IMR-90 (cell line): ENCODE measurements around the gene SLC5A10. TPM values are rescaled to one million over a fixed set of nuclear protein-coding genes. Genes with fewer than 3 reads are reported as not detected.

ENCODE experiments used
- ATAC-seq: fragments of 200-7000 bp; cut with Tn5 transposase; 2 replicates; pipeline ENCODE4 v1.9.1; 2020; ENCODE audit warnings: low read depth, mild to moderate bottlenecking, moderate library complexity
- BruUV-seq: library from RNA; stranded (reverse); fragments of 400-500 nt; replicated peaks from 2 replicates; lab custom pipeline; 2021; lab: Mats Ljungman, UMichigan
- CTCF ChIA-PET: fragments of 300-600 bp; formaldehyde crosslinking; extraction: SDS; loops from one replicate; lab custom pipeline; 2021; ENCODE audit warnings: antibody characterized with exemption; lab: Yijun Ruan, JAX
- POLR2A ChIA-PET: fragments of 300-600 bp; sonication (Branson Sonifier 250); formaldehyde crosslinking; loops from one replicate; lab custom pipeline; 2022; ENCODE audit warnings: antibody characterized with exemption; ENCODE audit not compliant: unreplicated experiment; lab: Charles Lee
- DNase-seq: peaks from one replicate; pipeline ENCODE4 v3.0.0; 2013
- H2AFZ ChIP-seq: replicated peaks from 2 replicates; pipeline ENCODE3; 2013; ENCODE audit warnings: low read length, mild to moderate bottlenecking; ENCODE audit not compliant: poor library complexity
- H2AK5ac ChIP-seq: 2 replicates; pipeline ENCODE4 v1.6.1; 2013; ENCODE audit warnings: low read depth, low read length, inconsistent platforms
- H2AK9ac ChIP-seq: replicated peaks from 2 replicates; pipeline ENCODE3; 2013; ENCODE audit warnings: mild to moderate bottlenecking, low read depth, low read length, moderate library complexity; ENCODE audit not compliant: poor library complexity
- H2BK120ac ChIP-seq: 2 replicates; pipeline ENCODE4 v1.6.1; 2013; ENCODE audit warnings: low read depth, low read length, inconsistent platforms
- H2BK15ac ChIP-seq: 3 replicates; pipeline ENCODE4 v1.6.1; 2013; ENCODE audit warnings: low read depth, low read length, inconsistent platforms
- H2BK20ac ChIP-seq: 2 replicates; pipeline ENCODE4 v1.6.1; 2013; ENCODE audit warnings: low read depth, mild to moderate bottlenecking, inconsistent platforms, low read length, moderate library complexity
- H2BK5ac ChIP-seq: 2 replicates; pipeline ENCODE4 v1.6.1; 2013; ENCODE audit warnings: mild to moderate bottlenecking, low read depth, low read length, inconsistent platforms; ENCODE audit not compliant: poor library complexity, severe bottlenecking
- H3K14ac ChIP-seq: replicated peaks from 2 replicates; pipeline ENCODE4 v1.6.1; 2013; ENCODE audit warnings: low read depth, low read length, inconsistent platforms
- H3K18ac ChIP-seq: 2 replicates; pipeline ENCODE4 v1.6.1; 2013; ENCODE audit warnings: low read depth, low read length, control low read depth
- H3K23ac ChIP-seq: 2 replicates; pipeline ENCODE4 v1.6.1; 2013; ENCODE audit warnings: low read depth, low read length, inconsistent platforms
- H3K27ac ChIP-seq: 2 replicates; pipeline ENCODE4 v1.5.1; 2013; ENCODE audit warnings: mild to moderate bottlenecking, control low read depth, low read length; ENCODE audit not compliant: insufficient read depth
- H3K27me3 ChIP-seq: 2 replicates; pipeline ENCODE4 v1.6.1; 2013; ENCODE audit warnings: low read length; ENCODE audit not compliant: control insufficient read depth, insufficient read depth
- H3K36me3 ChIP-seq: 2 replicates; pipeline ENCODE4 v1.6.1; 2013; ENCODE audit warnings: low read length, mixed read lengths; ENCODE audit not compliant: control insufficient read depth, insufficient read depth
- H3K4ac ChIP-seq: 2 replicates; pipeline ENCODE4 v1.6.1; 2013; ENCODE audit warnings: low read depth, low read length, inconsistent platforms
- H3K4me1 ChIP-seq: 2 replicates; pipeline ENCODE4 v1.6.1; 2013; ENCODE audit warnings: low read length, mixed read lengths; ENCODE audit not compliant: control insufficient read depth, insufficient read depth
- H3K4me2 ChIP-seq: 2 replicates; pipeline ENCODE4 v1.6.1; 2013; ENCODE audit warnings: low read depth, mild to moderate bottlenecking, control low read depth, low read length, moderate library complexity
- H3K4me3 ChIP-seq: 2 replicates; pipeline ENCODE4 v1.5.1; 2013; ENCODE audit warnings: low read depth, mild to moderate bottlenecking, control low read depth, low read length, moderate library complexity; ENCODE audit not compliant: insufficient read depth
- H3K56ac ChIP-seq: 2 replicates; pipeline ENCODE4 v1.6.1; 2013; ENCODE audit warnings: low read length, inconsistent platforms; ENCODE audit not compliant: insufficient read depth; ENCODE audit errors: extremely low read depth
- H3K79me1 ChIP-seq, 2 experiments: 2 replicates each; pipeline ENCODE4 v1.6.1; 2013; ENCODE audit warnings: low read length in 2 of 2, inconsistent platforms in 1 of 2, low read depth in 1 of 2
- H3K9ac ChIP-seq: 2 replicates; pipeline ENCODE4 v1.6.1; 2013; ENCODE audit warnings: low read depth, low read length, control low read depth
- H3K9me1 ChIP-seq: 2 replicates; pipeline ENCODE4 v1.6.1; 2013; ENCODE audit warnings: low read length, inconsistent platforms; ENCODE audit not compliant: insufficient read depth
- H3K9me3 ChIP-seq: 2 replicates; pipeline ENCODE4 v1.6.1; 2013; ENCODE audit warnings: low read length; ENCODE audit not compliant: control insufficient read depth, insufficient read depth
- H4K20me1 ChIP-seq: 2 replicates; pipeline ENCODE4 v1.6.1; 2013; ENCODE audit warnings: low read length, inconsistent platforms; ENCODE audit not compliant: insufficient read depth
- H4K5ac ChIP-seq: 2 replicates; pipeline ENCODE4 v1.6.1; 2013; ENCODE audit warnings: mild to moderate bottlenecking, low read depth, low read length, control low read depth
- H4K8ac ChIP-seq, 2 experiments: 2 replicates each; pipeline ENCODE4 v1.6.1; 2013; ENCODE audit warnings: low read depth in 2 of 2, low read length in 2 of 2, control low read depth in 1 of 2, inconsistent platforms in 1 of 2
- H4K91ac ChIP-seq: 2 replicates; pipeline ENCODE4 v1.6.1; 2013; ENCODE audit warnings: low read depth, low read length, inconsistent platforms; ENCODE audit not compliant: insufficient read depth
- BHLHE40 ChIP-seq: fragments of 150-350 bp; IDR thresholded peaks from 2 replicates; pipeline ENCODE4 v1.6.1; 2016; ENCODE audit warnings: mild to moderate bottlenecking, low read depth, low read length
- CEBPB ChIP-seq: IDR thresholded peaks from 2 replicates; pipeline ENCODE4 v1.6.1; 2012; ENCODE audit warnings: low read depth, low read length, improper control_type of control experiment
- RAD21 ChIP-seq: IDR thresholded peaks from 2 replicates; pipeline ENCODE4 v1.6.1; 2012; ENCODE audit warnings: low read length, improper control_type of control experiment
- RFX5 ChIP-seq: IDR thresholded peaks from 2 replicates; pipeline ENCODE4 v1.8.0; 2012; ENCODE audit warnings: low read depth, mild to moderate bottlenecking, low read length, moderate library complexity
- WGBS, 2 experiments: methylation state at CpG; one replicate each; pipeline versions ENCODE4 v1.1.5 to v1.1.7; 2013; ENCODE audit warnings: missing lambda C conversion rate in 2 of 2; ENCODE audit not compliant: insufficient read length in 1 of 2; ENCODE audit errors: extremely low coverage in 2 of 2; 5-methylcytosine and 5-hydroxymethylcytosine counted together
- dilution Hi-C: fragments of 300-500 bp; cut with HindIII; formaldehyde crosslinking; loops from one replicate; pipeline ENCODE4 v1.14.3; 2018; ENCODE audit warnings: low sequenced_read_pairs; ENCODE audit not compliant: unreplicated experiment
- in situ Hi-C: fragments of 300-500 bp; cut with MboI; formaldehyde crosslinking; loops from 3 replicates; pipeline ENCODE4 v1.14.3; 2019; ENCODE audit warnings: low sequenced_read_pairs, inconsistent platforms, mixed read lengths
- intact Hi-C: fragments of 100-400 bp; cut with micrococcal nuclease; formaldehyde crosslinking; loops from 2 replicates; pipeline ENCODE4 v1.10.0; 2022
- polyA plus RNA-seq, 3 experiments: library from polyadenylated mRNA; depleted of rRNA; stranded (reverse); fragments of >200 nt; gene quantifications; 2 replicates each; pipeline ENCODE4 v1.2.3, GENCODE V29; 2012; ENCODE audit warnings: low replicate concordance in 1 of 3
- total RNA-seq: library from RNA; depleted of rRNA; stranded (reverse); fragments of >200 nt; gene quantifications from 2 replicates; pipeline ENCODE4 v1.2.3, GENCODE V29; 2012
- TF ChIP-seq, protein P1 (sequence below): conservative IDR thresholded peaks from 2 replicates; pipeline ENCODE4 v1.5.1; 2012; ENCODE audit warnings: mild to moderate bottlenecking, low read depth, low read length, improper control_type of control experiment

The SLC5A10 gene
- total and polyA plus RNA-seq, 2 of the 4 experiments (the other 2 are of a cell fraction): not detected

DNA sequence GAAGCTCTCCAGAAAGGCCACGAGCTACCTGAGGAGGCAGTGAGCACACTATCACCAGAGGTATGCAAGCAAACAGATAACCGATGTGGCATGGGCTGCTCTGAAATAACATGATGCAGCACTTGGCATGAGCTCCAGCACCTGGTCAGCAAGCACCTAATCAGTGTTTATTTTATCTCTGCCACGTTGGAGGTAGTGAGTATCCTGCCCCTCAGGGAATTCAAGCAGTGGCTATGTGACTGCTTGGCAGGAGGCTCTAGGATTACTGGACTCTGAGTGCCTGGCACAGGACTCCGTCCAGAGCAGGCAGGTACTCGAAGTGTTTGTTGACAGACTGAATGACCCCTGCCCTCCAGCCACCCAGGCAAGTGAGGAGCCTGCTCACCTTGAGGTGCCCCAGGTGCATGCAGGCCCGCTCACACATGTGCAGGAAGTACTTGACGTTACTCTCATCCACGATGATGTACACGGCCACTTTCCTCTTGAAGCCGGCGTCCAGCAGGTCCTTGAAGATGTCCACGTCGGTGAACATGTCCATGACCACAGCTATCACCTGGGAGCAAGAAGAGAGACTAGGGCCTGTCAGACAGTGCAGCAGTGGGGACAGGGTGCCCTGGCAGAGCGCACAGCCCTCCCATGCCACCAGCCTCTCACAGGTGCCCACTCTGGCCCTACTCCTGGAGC, 36.0 kb downstream of the SLC5A10 start:
- H3K56ac ChIP-seq: no peak overlapping the region
- no peak overlapping the region for H2BK15ac ChIP-seq
- peaks cover 17 to 63% of the 10 kb centered on the region in 2 experiments; a peak in 3 of 4 replicates for H3K79me1 ChIP-seq
- H3K9ac ChIP-seq: no peak overlapping the region
- H2BK120ac ChIP-seq: no peak overlapping the region
- H3K27ac ChIP-seq: no peak overlapping the region
- DNase-seq (no peak), ATAC-seq (no peak)
- dilution Hi-C loops: no loop called here
- no peak overlapping the region for H2AFZ ChIP-seq
- peaks cover under 1% of the 10 kb centered on the region; the same call in 1 of the 2 replicates for H3K9me1 ChIP-seq
- no peaks in the 10 kb centered on the region for H3K27me3 ChIP-seq
- no peak overlapping the region for H2BK5ac ChIP-seq
- H3K9me3 ChIP-seq: no peaks in the 10 kb centered on the region
- TF ChIP-seq BHLHE40 (no peak), RFX5 (no peak), RAD21 (no peak), CEBPB (no peak)
- TF ChIP-seq, protein P1, sequence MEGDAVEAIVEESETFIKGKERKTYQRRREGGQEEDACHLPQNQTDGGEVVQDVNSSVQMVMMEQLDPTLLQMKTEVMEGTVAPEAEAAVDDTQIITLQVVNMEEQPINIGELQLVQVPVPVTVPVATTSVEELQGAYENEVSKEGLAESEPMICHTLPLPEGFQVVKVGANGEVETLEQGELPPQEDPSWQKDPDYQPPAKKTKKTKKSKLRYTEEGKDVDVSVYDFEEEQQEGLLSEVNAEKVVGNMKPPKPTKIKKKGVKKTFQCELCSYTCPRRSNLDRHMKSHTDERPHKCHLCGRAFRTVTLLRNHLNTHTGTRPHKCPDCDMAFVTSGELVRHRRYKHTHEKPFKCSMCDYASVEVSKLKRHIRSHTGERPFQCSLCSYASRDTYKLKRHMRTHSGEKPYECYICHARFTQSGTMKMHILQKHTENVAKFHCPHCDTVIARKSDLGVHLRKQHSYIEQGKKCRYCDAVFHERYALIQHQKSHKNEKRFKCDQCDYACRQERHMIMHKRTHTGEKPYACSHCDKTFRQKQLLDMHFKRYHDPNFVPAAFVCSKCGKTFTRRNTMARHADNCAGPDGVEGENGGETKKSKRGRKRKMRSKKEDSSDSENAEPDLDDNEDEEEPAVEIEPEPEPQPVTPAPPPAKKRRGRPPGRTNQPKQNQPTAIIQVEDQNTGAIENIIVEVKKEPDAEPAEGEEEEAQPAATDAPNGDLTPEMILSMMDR: no peak
- ChIA-PET CTCF (no interaction called here), POLR2A (no interaction called here)
- in situ Hi-C loops: no loop called here
- peaks cover 21% of the 10 kb centered on the region for H4K20me1 ChIP-seq
- H2AK5ac ChIP-seq: no peak overlapping the region
- H3K4ac ChIP-seq: no peak overlapping the region
- no peak overlapping the region for H3K23ac ChIP-seq
- H4K91ac ChIP-seq: no peak overlapping the region
- no peak overlapping the region for H3K4me3 ChIP-seq
- 94% methylated on average over 6 of the region's 14 CpGs; no CpG with 5 or more reads in 1 of the 2 experiments for WGBS, 2 experiments
- H3K4me2 ChIP-seq: no peak overlapping the region
- H3K14ac ChIP-seq: no peak overlapping the region
- H2AK9ac ChIP-seq: no peak overlapping the region
- no peaks in the 10 kb centered on the region for H3K4me1 ChIP-seq
- no peak overlapping the region for H3K18ac ChIP-seq
- no peak overlapping the region for H4K5ac ChIP-seq
- no TSS peak for BruUV-seq
- intact Hi-C loops: no loop called here
- H4K8ac ChIP-seq: no peak overlapping the region
- peaks cover 28% of the 10 kb centered on the region for H3K36me3 ChIP-seq
- H2BK20ac ChIP-seq: no peak overlapping the region
